Lower leg skin (tissue), 3 donors: ENCODE measurements around the gene SYPL1.

Experiments used
- CTCF ChIP-seq, 3 donors: fragments of 450-650 bp; IDR thresholded peaks; one replicate each; pipeline ENCODE4 v1.5.1; 2016; ENCODE audit warnings: antibody characterized with exemption in 3 of 3, mild to moderate bottlenecking in 3 of 3, moderate library complexity in 2 of 3
- POLR2A ChIP-seq, 2 donors: fragments of 450-650 bp; IDR thresholded peaks; one replicate each; pipeline ENCODE4 v1.6.1; 2016 to 2017; ENCODE audit warnings: antibody characterized with exemption in 2 of 2, mild to moderate bottlenecking in 1 of 2, moderate library complexity in 1 of 2

GRCh38 chr7:106080300-106080987, 31.7 kb downstream of the SYPL1 start:
- no peak for TF ChIP-seq CTCF (IDR thresholded peaks at IDR 0.05)
- no peak for TF ChIP-seq POLR2A (IDR thresholded peaks at IDR 0.05)
